ENCODE results near the gene TNFAIP3.
"Not testable (repeated sequence)": the region's sequence is repeated elsewhere in the genome, so short reads cannot be mapped to it uniquely, and the experiment has no call there.

DNA sequence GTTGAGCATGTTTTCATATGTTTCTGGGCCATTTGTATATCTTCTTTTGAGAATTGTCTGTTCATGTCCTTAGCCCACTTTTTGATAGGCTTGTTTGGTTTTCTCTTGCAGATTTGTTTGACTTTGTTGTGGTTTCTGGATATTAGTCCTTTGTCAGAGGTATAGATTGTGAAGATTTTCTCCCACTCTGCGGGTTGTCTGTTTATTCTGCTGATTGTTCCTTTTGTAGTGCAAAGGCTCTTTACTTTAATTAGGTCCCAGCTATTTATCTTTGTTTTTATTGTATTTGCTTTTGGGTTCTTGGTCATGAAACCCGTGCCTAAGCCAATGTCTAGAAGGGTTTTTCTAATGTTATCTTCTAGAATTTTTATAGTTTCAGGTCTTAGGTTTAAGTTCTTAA lies 29.0 kb upstream of the TNFAIP3 start:
- not testable (repeated sequence) for TF ChIP-seq CTCF (IDR thresholded peaks at IDR 0.05; ENCODE audit: low read depth, low read length); EZH2phosphoT487 (IDR thresholded peaks at IDR 0.05; ENCODE audit: low read depth)
